NCI-H1105 (cell line): ENCODE results near the gene TXNL4B.
"Not testable (repeated sequence)": the region's sequence is repeated elsewhere in the genome, so short reads cannot be mapped to it uniquely, and the experiment has no call there.

Experiments
- DNase-seq: peaks from one replicate; lab custom pipeline; 2025; lab: John Stamatoyannopoulos, UW

The TXNL4B gene

DNA sequence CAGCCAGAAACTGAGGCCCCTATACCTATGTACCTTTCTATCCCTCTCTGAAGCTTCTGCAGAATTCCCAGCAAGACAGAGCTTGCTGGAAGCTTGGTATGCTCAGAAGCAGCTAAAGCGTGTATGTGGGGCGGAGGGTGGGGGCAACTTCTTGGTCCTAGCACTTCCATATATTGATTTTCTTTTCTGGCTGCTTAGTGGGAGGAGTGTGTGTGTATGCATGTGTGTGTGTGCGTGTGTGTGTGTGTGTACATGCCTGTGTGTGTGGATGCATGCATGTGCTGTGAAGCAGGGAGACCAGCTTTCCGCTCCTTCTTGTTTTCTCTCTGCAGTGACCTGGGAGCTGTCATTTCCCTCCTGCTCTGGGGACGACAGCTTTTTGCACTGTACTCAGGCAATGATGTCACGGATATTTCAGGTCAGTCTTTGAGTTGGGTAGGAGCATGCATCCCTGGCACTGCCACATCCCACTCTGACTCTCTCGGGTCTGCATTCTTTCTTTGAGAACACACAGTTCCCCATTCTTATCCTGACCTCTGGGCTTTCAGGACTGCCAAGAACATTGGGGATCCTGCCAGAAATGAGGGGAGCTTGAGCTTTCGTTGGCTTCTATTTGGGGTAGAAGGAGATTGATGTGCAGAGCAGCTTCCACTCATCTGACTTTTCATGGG, 19.7 kb downstream of the TXNL4B start:
- DNase-seq = no peak

DNA sequence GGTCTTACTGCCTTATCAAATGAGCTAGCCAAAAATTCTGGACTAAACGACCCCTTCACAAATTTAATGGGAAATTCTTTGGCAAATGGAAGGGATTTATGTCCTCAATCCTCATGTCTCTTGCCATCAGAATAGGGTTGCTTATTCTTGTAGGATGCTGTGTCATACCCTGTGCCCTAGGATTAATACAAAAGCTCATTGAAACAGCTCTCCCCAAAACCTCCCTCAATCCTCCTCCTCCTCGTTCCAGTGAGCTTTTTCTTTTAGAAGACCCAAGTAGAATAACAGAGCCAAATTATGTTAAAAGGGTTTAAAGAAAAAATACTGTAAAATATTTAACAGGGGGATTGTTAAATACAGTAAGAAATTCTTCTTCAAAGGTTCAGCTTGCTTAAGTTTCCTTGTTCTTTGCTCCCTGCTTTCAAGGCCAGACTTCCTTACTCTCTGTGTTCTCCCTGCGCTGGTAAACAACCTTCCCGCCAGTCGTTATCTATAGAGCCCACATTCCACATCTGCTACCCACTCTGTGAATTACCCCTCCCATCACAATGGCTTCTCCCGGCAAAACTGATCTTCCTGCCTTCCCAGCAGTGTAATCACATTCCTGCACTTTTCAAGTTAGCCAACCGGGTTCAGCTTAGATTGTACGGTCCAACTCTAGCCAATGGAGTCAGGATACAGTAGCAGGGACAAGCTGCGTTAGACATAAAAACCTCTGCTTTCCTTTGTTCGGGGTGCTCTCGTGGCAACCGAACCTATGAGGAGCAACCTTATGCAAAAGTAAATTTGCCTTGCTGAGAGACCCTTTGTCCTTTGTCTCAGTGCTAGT, 20.7 kb downstream of the TXNL4B start:
- no peak for DNase-seq

DNA sequence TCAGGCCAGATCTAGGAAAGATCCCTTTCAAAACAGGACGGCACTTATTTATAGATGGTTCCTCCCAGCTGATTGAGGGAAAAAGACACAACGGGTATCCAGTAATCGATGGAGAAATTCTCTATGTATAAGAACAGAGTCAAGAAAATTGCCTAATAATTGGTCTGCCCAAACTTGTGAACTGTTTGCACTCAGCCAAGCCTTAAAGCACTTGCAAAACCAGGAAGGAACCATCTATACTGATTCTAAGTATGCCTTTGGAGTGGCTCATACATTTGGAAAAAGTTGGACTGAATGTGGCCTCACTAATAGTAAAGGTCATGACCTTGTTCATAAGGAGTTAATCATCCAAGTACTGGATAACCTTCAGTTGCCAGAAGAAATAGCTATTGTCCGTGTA, 24.5 kb downstream of the TXNL4B start:
- DNase-seq = no peak

DNA sequence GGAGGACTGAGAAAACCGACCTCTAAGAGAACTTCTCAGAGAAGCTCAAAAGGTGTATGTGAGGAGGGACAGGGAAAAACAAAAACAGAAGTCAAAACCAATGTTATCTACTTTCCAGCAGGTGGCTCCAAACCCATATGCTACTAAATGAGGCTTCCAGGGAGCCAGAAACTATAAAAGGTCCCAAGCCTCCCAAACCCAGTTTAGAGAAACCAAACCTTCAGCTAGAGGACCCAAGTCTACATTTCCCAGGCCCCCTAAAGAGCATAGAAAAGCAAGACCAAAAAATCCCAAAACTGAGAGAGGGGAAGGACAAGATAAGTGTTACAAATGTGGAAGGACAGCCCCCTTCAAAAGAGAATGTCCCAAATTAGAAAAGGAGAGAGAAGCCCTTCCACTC, 26.7 kb downstream of the TXNL4B start:
- peak; percentile 2 for DNase-seq

DNA sequence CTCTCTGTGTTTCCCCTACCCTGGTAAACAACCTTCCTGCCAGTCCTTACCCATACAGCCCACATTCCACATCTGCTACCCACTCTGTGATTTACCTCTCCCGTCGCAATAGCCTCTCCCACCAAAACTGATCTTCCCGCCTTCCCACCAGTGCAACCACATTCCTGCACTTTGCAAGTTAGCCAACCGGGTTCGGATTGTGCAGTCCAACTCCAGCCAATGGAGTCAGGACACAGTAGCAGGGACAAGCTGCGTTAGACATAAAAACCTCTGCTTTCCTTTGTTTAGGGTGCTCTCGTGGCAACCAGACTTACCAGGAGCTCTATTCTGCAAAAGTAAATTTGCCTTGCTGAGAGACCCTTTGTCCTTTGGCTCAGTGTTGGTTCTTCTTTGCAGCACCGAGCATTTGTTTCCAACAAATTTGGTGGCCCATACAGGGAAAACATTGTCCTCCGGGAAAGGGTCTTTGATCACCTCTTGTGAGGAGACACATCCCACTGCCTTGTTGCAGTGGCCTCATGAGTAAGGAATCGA, 29.0 kb downstream of the TXNL4B start:
- DNase-seq = no peak

DNA sequence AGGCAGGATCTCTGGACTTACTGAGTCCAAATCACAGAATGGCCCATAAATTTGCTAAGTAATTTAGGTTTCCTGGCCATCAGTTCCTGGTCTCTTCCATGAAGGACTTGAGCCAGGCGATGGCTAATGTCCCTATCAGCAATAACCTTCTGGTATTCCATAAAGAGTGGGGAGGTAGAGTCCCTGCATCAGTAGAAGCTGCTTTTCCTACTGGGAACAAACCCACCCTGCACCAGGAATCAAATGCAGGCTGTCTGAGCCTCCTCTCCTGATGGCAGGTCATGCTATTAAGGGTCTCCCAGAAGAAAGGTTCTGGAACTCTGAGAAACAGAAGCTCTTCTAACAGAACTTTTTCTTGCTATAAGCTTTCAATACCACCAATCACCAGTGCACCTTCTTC, 31.9 kb downstream of the TXNL4B start:
- no peak for DNase-seq

DNA sequence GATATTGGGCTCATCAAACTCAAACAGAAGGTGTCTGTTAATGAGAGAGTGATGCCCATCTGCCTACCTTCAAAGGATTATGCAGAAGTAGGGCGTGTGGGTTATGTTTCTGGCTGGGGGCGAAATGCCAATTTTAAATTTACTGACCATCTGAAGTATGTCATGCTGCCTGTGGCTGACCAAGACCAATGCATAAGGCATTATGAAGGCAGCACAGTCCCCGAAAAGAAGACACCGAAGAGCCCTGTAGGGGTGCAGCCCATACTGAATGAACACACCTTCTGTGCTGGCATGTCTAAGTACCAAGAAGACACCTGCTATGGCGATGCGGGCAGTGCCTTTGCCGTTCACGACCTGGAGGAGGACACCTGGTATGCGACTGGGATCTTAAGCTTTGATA, 33.0 kb downstream of the TXNL4B start:
- no peak for DNase-seq

DNA sequence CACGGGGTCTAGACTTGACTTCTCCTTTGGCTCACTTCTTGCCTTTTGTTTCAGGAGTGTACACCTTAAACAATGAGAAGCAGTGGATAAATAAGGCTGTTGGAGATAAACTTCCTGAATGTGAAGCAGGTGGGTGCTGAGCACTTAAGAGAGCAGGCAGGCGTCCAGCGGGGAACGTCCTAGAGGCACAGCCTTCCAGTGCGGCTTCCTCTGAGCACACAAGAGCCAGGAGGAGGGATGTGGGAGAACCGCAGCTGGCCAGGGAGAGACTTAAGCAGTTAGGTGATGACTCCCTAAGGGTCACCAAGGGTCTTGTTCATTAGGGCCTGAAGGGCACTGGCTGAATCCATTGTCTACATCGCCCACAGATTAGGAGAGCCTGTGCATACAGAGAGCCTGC, 34.4 kb downstream of the TXNL4B start:
- not testable (repeated sequence) for DNase-seq

DNA sequence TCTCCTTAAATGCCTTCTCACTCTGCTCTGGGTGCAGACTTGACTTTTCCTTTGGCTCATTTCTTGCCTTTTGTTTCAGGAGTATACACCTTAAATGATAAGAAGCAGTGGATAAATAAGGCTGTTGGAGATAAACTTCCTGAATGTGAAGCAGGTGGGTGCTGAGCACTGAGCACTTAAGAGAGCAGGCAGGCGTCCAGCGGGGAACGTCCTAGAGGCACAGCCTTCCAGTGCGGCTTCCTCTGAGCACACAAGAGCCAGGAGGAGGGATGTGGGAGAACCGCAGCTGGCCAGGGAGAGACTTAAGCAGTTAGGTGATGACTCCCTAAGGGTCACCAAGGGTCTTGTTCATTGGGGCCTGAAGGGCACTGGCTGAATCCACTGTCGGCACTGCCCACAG, 36.1 kb downstream of the TXNL4B start:
- DNase-seq = not testable (repeated sequence)

DNA sequence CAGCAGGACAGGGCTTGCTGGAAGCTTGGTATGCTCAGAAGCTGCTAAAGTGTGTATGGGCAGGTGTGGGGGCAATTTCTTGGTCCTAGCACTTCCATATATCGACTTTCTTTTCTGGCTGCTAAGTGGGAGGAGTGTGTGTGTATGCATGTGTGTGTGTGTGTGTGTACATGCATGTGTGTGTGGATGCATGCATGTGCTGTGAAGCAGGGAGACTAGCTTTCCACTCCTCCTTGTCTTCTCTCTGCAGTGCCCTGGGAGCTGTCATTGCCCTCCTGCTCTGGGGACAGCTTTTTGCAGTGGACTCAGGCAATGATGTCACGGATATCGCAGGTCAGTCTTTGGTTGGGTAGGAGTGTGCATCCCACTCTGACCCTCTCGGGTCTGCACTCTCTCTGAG, 37.5 kb downstream of the TXNL4B start:
- no peak for DNase-seq

DNA sequence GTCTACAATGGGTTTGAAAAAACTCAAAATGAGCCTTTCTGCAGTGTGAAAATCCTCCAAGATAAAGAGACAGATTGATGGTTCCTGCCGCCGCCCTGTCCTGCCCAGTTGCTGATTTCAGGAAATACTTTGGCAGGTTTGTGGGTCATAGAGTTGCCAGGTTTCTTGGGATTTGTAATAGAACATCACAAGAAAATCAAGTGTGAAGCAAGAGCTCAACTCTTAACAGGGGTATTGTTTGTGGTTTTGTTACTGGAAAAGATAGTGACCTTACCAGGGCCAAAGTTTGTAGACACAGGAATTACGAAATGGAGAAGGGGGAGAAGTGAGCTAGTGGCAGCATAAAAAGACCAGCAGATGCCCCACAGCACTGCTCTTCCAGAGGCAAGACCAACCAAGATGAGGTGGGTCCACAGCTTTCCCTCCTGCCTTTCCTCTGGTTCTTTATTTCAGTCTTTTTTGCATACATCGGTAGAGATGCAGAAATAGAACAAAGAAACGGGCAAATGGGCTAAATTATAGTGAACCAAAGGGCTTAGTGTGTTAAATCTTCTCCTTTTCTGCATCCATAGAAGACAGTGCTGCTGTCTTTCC, 39.1 kb downstream of the TXNL4B start, which contains the start of gene HP:
Gene HP (plus strand): TSS at position 252 of the 594 bp plus-strand sequence. CDS start 148 bp downstream, at position 400.
- not testable (repeated sequence) for DNase-seq

DNA sequence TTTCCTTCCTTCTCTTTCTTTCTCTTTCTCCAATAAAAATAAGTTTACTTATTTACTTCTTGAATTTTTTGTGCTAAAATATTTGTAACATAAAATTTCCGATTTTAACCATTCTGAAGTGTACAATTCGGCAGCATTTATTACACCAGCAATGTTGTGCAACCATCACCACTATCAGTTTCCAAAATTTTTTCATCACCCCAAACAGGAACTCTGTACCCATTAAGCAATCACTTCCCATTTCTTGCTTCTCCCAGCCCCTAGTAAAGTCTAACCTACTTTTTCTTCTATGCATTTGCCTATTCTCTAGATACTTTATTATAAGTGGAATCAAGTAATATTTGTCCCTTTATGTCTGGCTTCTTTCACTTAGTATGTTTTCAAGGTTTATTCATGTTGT, 41.6 kb downstream of the TXNL4B start:
- DNase-seq = no peak

DNA sequence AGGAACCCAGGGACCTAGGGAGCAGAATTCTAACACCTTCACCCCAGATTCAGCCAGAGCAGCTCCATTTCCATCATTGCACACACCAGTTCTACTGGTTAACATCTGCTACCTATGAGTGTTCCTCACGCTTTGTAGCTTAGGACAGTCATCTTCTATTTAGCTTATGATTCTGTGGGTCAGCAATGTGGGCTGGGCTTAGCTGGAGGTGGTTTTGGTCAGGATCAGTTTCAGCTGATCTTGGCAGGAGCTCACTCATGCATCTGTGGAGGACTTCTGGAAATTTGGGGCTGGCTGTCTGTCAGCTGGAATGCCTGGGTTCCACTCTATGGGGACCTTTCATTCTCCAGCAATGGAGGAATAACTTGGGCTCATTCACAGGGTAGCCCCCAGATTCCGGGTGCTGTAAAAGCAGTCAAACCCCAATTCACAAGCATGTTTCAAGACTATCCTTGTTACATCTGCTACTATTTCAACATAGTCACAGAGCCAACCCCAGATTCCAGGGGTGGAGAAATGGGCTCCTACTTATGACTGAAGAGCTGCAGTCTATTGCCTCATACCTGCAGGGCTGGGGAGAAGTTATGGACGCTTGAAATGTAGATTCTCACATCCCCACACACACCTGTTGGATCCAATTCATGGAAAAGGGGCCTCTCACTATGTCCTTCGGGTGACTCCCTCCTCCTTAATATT, 42.5 kb downstream of the TXNL4B start:
- no peak for DNase-seq

DNA sequence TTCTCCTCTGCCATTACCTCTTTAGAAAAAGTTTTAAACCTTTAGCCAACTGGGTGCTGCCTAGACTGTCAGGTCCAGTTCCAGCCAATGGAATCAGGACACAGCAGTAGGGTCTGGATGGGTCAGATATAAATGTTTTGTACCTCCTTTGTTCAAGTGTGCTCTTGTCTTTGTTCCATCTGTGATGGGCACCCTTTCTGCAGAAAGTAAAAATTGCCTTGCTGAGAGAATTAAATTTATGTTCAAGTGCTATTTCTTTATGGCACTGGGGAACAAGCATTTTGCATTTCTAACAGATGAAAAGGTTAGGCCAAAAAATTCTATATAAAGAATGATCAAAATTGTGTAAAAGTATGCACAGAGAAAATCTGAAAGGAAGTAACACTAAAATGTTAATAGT, 44.3 kb downstream of the TXNL4B start:
- DNase-seq = no peak

DNA sequence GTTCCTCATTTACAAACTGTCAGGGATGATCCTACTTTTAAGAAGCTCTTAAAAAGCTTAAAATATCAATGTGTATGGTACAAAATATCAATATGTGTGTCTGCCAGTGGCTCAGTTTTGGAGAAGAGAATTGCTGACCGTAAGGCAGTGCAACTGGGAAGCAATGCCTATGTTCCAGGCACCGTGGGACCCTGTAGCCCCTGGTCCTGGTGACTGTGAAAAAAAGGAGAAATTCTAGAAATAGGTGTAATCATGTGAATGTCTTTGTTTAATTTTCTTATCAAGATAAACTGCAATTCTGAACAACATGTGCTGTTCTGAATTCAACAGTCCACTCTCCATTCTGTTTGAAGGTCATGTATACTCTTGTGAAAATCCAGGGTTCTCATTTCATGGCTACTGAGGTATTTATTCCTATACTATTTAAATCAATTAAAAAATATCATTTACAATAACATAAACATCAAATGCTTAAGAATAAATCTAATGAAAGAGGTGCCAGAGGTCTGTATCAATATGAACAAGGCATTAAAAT, 48.5 kb downstream of the TXNL4B start:
- no peak for DNase-seq

DNA sequence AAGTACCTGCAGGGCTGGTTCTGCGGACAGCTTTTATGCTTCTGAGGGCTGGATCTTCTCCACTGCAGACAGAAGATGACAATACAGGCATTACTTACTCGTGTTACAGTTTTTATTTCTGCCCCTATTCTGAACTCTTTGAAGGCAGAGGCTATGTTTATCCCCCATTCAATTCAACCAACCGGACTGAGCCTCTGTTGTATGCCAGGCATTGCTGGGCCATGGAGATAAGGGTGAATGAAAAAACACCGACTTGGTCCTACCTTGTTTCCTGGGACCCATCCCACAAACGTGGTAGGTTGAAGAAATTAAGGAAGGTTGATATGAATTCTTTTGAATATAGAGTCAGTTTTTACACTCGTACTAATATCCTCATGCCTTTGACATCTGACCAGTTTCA, 49.1 kb downstream of the TXNL4B start:
- DNase-seq = no peak

DNA sequence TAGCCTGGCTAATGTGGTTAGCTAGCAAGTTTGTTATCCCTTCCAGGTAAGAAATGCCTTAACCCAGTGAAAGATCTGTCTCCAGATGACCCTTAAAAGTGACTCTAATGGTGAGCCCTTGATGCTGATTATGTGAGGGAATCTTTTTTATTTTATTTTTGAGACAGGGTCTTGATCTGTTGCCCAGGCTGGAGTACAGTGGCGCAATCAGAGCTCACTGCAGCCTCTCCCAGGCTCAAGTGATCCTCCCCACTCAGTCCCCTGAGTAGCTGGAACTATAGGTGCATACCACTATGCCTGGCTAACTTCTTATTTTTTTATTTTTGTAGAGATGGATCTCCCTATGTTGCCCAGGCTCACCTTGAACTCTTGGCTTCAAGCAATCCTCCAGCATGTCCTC, 49.9 kb downstream of the TXNL4B start:
- DNase-seq = no peak

DNA sequence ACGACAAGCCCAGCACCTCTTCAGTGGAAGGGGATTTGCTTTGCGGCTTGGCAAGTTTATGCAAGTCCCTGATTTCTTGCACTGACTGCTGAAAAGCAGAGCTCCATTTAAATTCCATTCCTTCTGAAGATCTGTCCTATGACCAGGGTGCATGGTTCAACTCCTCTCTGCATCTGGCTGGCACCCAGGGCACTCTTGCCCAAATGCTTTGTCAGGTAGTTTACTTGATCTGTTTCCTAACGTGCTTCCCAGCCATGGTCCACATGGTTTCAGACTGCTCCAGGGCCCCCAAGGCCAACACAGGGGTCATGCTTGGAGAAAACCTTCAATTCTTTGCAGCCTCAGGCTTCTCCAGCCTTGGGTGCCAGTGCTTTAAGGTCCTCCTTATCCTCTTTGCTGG, 50.4 kb downstream of the TXNL4B start:
- no peak for DNase-seq

DNA sequence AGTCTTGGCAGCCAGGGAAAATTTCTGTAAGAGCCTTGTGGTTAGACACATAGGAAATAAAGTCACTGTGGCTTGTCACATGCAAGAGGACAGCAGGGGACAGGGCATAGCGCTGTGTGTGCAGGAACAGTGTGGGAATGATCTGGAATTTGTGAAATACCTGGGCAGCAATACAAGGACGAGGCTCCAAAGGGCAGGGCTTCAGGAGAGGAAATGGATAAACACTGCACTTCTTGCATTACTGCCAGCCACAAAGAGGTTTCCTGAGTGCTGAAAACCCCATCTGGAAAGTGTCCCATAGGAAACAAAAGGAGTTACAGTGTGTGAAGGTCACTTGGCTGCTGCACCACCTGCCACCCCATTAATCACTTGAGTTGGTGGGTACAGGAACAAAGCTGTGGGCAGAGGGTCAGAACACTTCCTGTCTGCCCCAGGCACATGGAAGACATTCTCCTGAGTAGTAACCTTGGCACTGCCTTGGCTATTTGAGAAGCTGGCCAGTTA, 51.2 kb downstream of the TXNL4B start:
- no peak for DNase-seq

DNA sequence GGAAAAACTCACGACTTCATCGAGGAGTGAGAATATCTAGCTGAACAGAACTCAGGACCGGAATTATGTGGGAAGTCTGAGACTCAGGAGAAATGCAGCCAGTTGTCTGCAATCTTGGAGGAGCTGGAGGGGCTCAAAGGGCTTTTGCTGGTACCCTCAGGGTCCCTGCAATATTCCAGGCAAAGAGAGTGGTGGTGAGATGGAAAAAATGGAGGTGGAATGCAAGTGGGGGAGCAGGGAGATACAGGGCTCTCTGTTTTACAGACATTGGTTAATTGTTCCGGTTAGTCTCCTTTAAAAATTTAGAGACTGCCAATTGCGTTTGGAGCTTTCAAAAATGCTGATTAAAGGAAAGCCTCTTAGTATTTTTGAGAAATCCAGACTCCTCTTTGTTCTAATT, 57.3 kb downstream of the TXNL4B start:
- DNase-seq = no peak
